BJ (cell line): ENCODE data around the gene U2AF1L4. TPM values are rescaled to one million over a fixed set of nuclear protein-coding genes. Genes with fewer than 3 reads are reported as not detected.

Source experiments
- CTCF ChIA-PET: fragments of 350-600 bp; formaldehyde crosslinking; extraction: SDS; loops from one replicate; lab custom pipeline; 2021; ENCODE audit warnings: antibody characterized with exemption, inconsistent platforms; lab: Yijun Ruan, JAX
- POLR2A ChIA-PET: fragments of 300-600 bp; sonication (Branson Sonifier 250); formaldehyde crosslinking; extraction: SDS; loops from one replicate; lab custom pipeline; 2021; ENCODE audit warnings: antibody characterized with exemption; lab: Charles Lee
- DNase-seq: peaks from one replicate; pipeline ENCODE4 v3.0.0-alpha.2; 2011; ENCODE audit warnings: low read depth
- H3K27me3 ChIP-seq: 2 replicates; pipeline ENCODE4 v1.6.0; 2011; ENCODE audit warnings: low read length; ENCODE audit not compliant: control insufficient read depth, insufficient read depth
- H3K36me3 ChIP-seq: 2 replicates; pipeline ENCODE4 v1.5.1; 2011; ENCODE audit warnings: low read length; ENCODE audit not compliant: control insufficient read depth, insufficient read depth
- H3K4me3 ChIP-seq: 2 replicates; pipeline ENCODE4 v1.5.1; 2011; ENCODE audit warnings: low read depth, mild to moderate bottlenecking, control low read depth, low read length
- CTCF ChIP-seq: IDR thresholded peaks from 2 replicates; pipeline ENCODE4 v1.5.1; 2011; ENCODE audit warnings: low read depth, mild to moderate bottlenecking, control low read depth, inconsistent platforms, low read length, moderate library complexity; ENCODE audit not compliant: insufficient read depth
- polyA plus RNA-seq: library from polyadenylated mRNA; depleted of rRNA; stranded (reverse); fragments of >200 nt; gene quantifications from 2 replicates; pipeline ENCODE4 v1.2.3, GENCODE V29; 2011

The U2AF1L4 gene
- polyA plus RNA-seq, 1 experiment, result 20.3 TPM

- Histone ChIP-seq H3K36me3 (peaks cover 6% of the 10 kb centered on the region), H3K4me3 (peak overlapping the region; percentile 77), H3K27me3 (no peaks in the 10 kb centered on the region)
- TF ChIP-seq CTCF, result peak; percentile 94
- ChIA-PET CTCF (interaction anchor here (1.5 kb wide), 1 partner anchor 22 kb away, joined by 4 read pairs; no protein-coding TSS in a partner anchor), POLR2A (interaction anchor here (0.6 kb wide), 1 partner anchor 39 kb away, joined by 3 read pairs; no protein-coding TSS in a partner anchor)
- DNase-seq, result no peak
Observed at GRCh38 chr19:35716801-35717664, 28.2 kb downstream of the U2AF1L4 start.

GRCh38 chr19:35715981-35716800, 29.0 kb downstream of the U2AF1L4 start:
- H3K27me3 ChIP-seq, result no peaks in the 10 kb centered on the region; the same call in 1 of the 2 replicates
- TF ChIP-seq CTCF, result no peak
- ChIA-PET CTCF (interaction anchor here (1.0 to 1.5 kb wide), 4 partner anchors 9 to 38 kb away, joined by 3 to 4 read pairs (median 4); no protein-coding TSS in a partner anchor), POLR2A (interaction anchor here (0.6 to 0.9 kb wide), 2 partner anchors 9 to 40 kb away, joined by 3 read pairs; no protein-coding TSS in a partner anchor)
- H3K36me3 ChIP-seq, result peaks cover 3% of the 10 kb centered on the region; the same call in 1 of the 2 replicates
- H3K4me3 ChIP-seq, result peak overlapping the region; percentile 77
- DNase-seq, result no peak

GRCh38 chr19:35715355-35715809, 29.8 kb downstream of the U2AF1L4 start:
- DNase-seq, result no peak
- Histone ChIP-seq H3K27me3 (no peaks in the 10 kb centered on the region; the same call in 1 of the 2 replicates), H3K36me3 (peaks cover 1% of the 10 kb centered on the region; the same call in 1 of the 2 replicates), H3K4me3 (no peak overlapping the region)
- CTCF ChIA-PET, result interaction anchor here (1.0 to 2.4 kb wide), 6 partner anchors 9 to 37 kb away, joined by 3 to 8 read pairs (median 4); no protein-coding TSS in a partner anchor
- POLR2A ChIA-PET, result interaction anchor here (0.9 kb wide), 1 partner anchor 8 kb away, joined by 3 read pairs; no protein-coding TSS in a partner anchor
- TF ChIP-seq CTCF, result no peak

- ChIA-PET CTCF (interaction anchor here (1.8 to 2.4 kb wide), 2 partner anchors 18 to 20 kb away, joined by 4 to 8 read pairs; no protein-coding TSS in a partner anchor), POLR2A (no interaction called here)
- TF ChIP-seq CTCF, result no peak
- H3K4me3 ChIP-seq, result no peak overlapping the region
- H3K36me3 ChIP-seq, result no peaks in the 10 kb centered on the region
- DNase-seq, result no peak
- H3K27me3 ChIP-seq, result no peaks in the 10 kb centered on the region; the same call in 1 of the 2 replicates
Observed at GRCh38 chr19:35714601-35715354, 30.4 kb downstream of the U2AF1L4 start.
